Ramos (cell line): ENCODE results near the gene SNX3.

Experiments
- in situ Hi-C: fragments of 300-500 bp; cut with MboI; formaldehyde crosslinking; loops from one replicate; pipeline ENCODE4 v1.14.3; 2022; ENCODE audit warnings: low sequenced_read_pairs; ENCODE audit not compliant: unreplicated experiment

The SNX3 gene

GRCh38 chr6:108171918-108172516 lies 88.8 kb downstream of the SNX3 start:
- in situ Hi-C loops, result no loop called here

GRCh38 chr6:108171291-108171917 lies 89.4 kb downstream of the SNX3 start:
- in situ Hi-C loops, result no loop called here

- in situ Hi-C loops, result no loop called here
These were observed 90.2 kb downstream of the SNX3 start for GRCh38 chr6:108170332-108171290.

- in situ Hi-C loops, result no loop called here
These were observed 91.1 kb downstream of the SNX3 start for GRCh38 chr6:108169464-108170331.

GRCh38 chr6:108168501-108169463 lies 92.1 kb downstream of the SNX3 start:
- in situ Hi-C loops, result no loop called here

- in situ Hi-C loops, result no loop called here
These were observed 92.8 kb downstream of the SNX3 start for GRCh38 chr6:108168090-108168463.

- in situ Hi-C loops, result no loop called here
These were observed 93.3 kb downstream of the SNX3 start for GRCh38 chr6:108167449-108168089.

GRCh38 chr6:108166664-108167448 lies 94.0 kb downstream of the SNX3 start:
- in situ Hi-C loops, result no loop called here

GRCh38 chr6:108165714-108166663 lies 94.9 kb downstream of the SNX3 start, which contains the start of gene NR2E1:
Gene NR2E1, plus strand, starts transcription at chr6:108166022. Its CDS starts 744 bp downstream, at chr6:108166766.
- in situ Hi-C loops, result no loop called here

GRCh38 chr6:108164815-108165706 lies 95.8 kb downstream of the SNX3 start:
- in situ Hi-C loops, result no loop called here

- in situ Hi-C loops, result no loop called here
These were observed 96.4 kb downstream of the SNX3 start for GRCh38 chr6:108164543-108164814.

GRCh38 chr6:108163644-108164542 lies 96.9 kb downstream of the SNX3 start:
- in situ Hi-C loops, result no loop called here

- in situ Hi-C loops, result no loop called here
These were observed 97.6 kb downstream of the SNX3 start for GRCh38 chr6:108163267-108163643.

GRCh38 chr6:108161724-108162282 lies 99.0 kb downstream of the SNX3 start:
- in situ Hi-C loops, result no loop called here
